Colonic mucosa (tissue), 4 donors: Measurements from ENCODE around the gene NDUFC1. TPM values are rescaled to one million over a fixed set of nuclear protein-coding genes. Genes with fewer than 3 reads are reported as not detected.
"Not testable (repeated sequence)": the region's sequence is repeated elsewhere in the genome, so short reads cannot be mapped to it uniquely, and the experiment has no call there.

Experiments
- DNase-seq: peaks from one replicate; pipeline ENCODE4 v3.0.0-alpha.2; 2020
- H3K27ac ChIP-seq: fragments of 200-600 bp; one replicate; pipeline ENCODE4 v1.8.0; 2021
- H3K27me3 ChIP-seq: fragments of 200-600 bp; one replicate; pipeline ENCODE4 v1.8.0; 2021
- H3K36me3 ChIP-seq: fragments of 200-600 bp; one replicate; pipeline ENCODE4 v1.8.0; 2021
- H3K4me1 ChIP-seq: fragments of 200-600 bp; one replicate; pipeline ENCODE4 v1.8.0; 2021; ENCODE audit warnings: mild to moderate bottlenecking
- H3K4me3 ChIP-seq: fragments of 200-600 bp; one replicate; pipeline ENCODE4 v1.8.0; 2021
- H3K9ac ChIP-seq, 2 donors: one replicate each; pipeline ENCODE4 v1.7.0; 2013; ENCODE audit warnings: control low read depth in 2 of 2, low read depth in 2 of 2, low read length in 2 of 2
- H3K9me3 ChIP-seq: fragments of 200-600 bp; one replicate; pipeline ENCODE4 v1.8.0; 2021
- intact Hi-C: fragments of 100-400 bp; cut with DNase I; formaldehyde crosslinking; loops from one replicate; pipeline ENCODE4 v1.14.1; 2022
- total RNA-seq, 2 donors: library from RNA; stranded (reverse); fragmentation: NEBNext Ultra II Directional in 1 of 2; extraction: Animal tissue kit (Norgen Biotek cat#: 25700) in 1 of 2; gene quantifications; one replicate each; pipeline ENCODE4 v1.2.1, GENCODE V29; 2021
- TF ChIP-seq, protein P1 (sequence below): fragments of 200-600 bp; IDR thresholded peaks from one replicate; pipeline ENCODE4 v1.8.0; 2022; ENCODE audit warnings: antibody characterized with exemption, mild to moderate bottlenecking
- donor health status: healthy.
- donor health status: DM: no; HTN: no; CAD: no.
- donor health status: DM: no; HTN: no; CAD: no.

The NDUFC1 gene
- total RNA-seq, 2 donors from 2014 or later, result 82.1 to 89.9 TPM

DNA sequence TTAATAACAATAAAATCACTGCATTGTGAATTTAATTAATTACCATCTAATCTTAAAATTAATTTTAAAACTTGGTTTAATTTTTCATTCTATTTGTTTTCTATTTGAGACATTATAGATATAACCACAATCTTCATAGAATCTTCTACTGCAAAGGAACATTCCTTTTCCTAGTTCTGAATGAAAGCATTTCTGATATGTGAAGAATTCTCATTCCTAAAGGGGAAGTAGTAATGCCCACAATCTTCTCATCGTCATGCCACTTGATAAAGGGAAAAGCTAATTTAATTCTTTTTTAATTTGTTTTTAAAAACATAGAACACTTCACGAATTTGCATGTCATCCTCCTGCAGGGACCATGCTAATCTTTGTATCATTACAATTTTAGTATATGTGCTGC is 45.9 kb downstream of the NDUFC1 start:
- DNase-seq, result no peak
- Histone ChIP-seq H3K9me3 (no peaks in the 10 kb centered on the region), H3K36me3 (no peaks in the 10 kb centered on the region), H3K9ac (no peak overlapping the region), H3K27ac (no peak overlapping the region), H3K27me3 (no peaks in the 10 kb centered on the region), H3K4me3 (no peak overlapping the region), H3K4me1 (no peaks in the 10 kb centered on the region)
- TF ChIP-seq, protein P1, sequence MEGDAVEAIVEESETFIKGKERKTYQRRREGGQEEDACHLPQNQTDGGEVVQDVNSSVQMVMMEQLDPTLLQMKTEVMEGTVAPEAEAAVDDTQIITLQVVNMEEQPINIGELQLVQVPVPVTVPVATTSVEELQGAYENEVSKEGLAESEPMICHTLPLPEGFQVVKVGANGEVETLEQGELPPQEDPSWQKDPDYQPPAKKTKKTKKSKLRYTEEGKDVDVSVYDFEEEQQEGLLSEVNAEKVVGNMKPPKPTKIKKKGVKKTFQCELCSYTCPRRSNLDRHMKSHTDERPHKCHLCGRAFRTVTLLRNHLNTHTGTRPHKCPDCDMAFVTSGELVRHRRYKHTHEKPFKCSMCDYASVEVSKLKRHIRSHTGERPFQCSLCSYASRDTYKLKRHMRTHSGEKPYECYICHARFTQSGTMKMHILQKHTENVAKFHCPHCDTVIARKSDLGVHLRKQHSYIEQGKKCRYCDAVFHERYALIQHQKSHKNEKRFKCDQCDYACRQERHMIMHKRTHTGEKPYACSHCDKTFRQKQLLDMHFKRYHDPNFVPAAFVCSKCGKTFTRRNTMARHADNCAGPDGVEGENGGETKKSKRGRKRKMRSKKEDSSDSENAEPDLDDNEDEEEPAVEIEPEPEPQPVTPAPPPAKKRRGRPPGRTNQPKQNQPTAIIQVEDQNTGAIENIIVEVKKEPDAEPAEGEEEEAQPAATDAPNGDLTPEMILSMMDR, result no peak
- intact Hi-C loops, result no loop called here

GRCh38 chr4:139255581-139255980 is 46.7 kb downstream of the NDUFC1 start:
- H3K4me3 ChIP-seq, H3K36me3 ChIP-seq, H3K9me3 ChIP-seq, H3K9ac ChIP-seq, H3K27ac ChIP-seq, H3K27me3 ChIP-seq, DNase-seq, intact Hi-C loops, H3K4me1 ChIP-seq: not testable (repeated sequence)

DNA sequence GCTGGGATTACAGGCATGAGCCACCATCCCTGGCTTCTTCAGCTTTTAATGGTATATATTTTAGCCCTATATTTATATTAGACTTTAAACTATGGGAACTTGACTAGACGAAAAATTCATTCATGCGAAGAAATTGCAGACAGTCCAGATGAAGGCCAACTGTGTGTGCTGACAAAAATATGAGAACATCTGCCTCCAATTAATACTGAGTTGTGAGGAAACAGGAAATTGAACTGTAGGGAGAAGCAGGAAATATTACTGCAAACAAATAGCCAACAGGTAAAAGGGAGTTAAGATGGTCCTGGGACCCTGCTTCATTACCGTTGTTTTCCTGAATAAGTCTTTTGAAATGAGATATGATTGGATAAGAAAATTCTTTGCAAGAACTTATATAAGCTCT is 48.6 kb downstream of the NDUFC1 start:
- Histone ChIP-seq H3K27me3 (no peaks in the 10 kb centered on the region), H3K4me3 (no peak overlapping the region), H3K27ac (no peak overlapping the region), H3K4me1 (no peaks in the 10 kb centered on the region), H3K36me3 (no peaks in the 10 kb centered on the region), H3K9ac (no peak overlapping the region), H3K9me3 (no peaks in the 10 kb centered on the region)
- TF ChIP-seq, protein P1, result no peak
- intact Hi-C loops, result no loop called here
- DNase-seq, result no peak

GRCh38 chr4:139253046-139253445 is 49.2 kb downstream of the NDUFC1 start:
- no peak overlapping the region for H3K27ac ChIP-seq
- intact Hi-C loops, result no loop called here
- no peak overlapping the region for H3K9ac ChIP-seq
- H3K27me3 ChIP-seq, result no peaks in the 10 kb centered on the region
- no peaks in the 10 kb centered on the region for H3K36me3 ChIP-seq
- no peak for DNase-seq
- H3K4me1 ChIP-seq, result no peaks in the 10 kb centered on the region
- no peak overlapping the region for H3K4me3 ChIP-seq
- no peaks in the 10 kb centered on the region for H3K9me3 ChIP-seq
- TF ChIP-seq, protein P1, result no peak

DNA sequence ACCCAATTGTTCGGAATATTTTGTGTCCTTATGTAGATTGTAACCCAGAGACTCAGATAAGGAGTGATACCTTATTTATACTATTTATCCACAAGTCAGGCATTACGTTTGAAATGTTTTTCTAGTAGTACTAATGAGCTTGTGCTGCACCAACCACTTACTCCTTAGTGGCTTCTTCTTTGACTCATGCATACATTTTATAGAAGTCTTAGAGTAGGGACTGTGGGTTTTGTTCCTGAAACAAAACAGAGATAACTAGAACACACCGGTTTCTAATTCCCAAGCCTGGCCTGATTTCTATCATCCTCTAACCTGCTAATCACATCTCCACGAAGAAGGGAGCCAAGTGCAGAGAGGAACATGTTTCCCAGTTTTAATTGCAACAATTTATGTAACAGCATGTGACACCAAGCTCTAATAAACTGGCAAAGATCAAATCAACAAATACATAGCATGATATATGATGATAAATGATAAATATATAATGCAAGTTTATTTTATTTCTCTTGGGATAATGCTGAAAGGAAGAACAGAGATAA is 54.5 kb downstream of the NDUFC1 start:
- intact Hi-C loops, result no loop called here
- TF ChIP-seq, protein P1, result no peak
- DNase-seq, result no peak
- Histone ChIP-seq H3K4me1 (no peaks in the 10 kb centered on the region), H3K36me3 (no peaks in the 10 kb centered on the region), H3K9me3 (no peaks in the 10 kb centered on the region), H3K9ac (no peak overlapping the region), H3K27ac (no peak overlapping the region), H3K4me3 (no peak overlapping the region), H3K27me3 (no peaks in the 10 kb centered on the region)

DNA sequence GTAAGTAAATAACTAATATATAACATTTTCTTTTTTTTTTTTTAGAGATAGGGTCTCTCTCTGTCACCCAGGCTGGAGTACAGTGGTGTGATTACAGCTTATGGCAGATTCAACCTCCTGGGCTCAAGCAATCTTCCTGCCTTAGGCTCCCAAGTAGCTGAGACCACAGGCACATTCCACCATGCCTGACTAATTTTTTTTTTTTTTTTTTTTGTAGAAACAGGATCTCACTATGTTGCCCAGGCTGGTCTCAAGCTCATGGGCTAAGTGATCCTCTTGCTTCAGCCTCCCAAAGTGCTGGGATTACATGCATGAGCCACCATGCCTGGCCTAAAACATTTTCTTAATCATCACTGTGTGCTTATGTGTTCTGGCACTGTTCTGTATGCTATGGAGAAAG is 55.0 kb downstream of the NDUFC1 start:
- TF ChIP-seq, protein P1, result no peak
- intact Hi-C loops, result no loop called here

More for the DNA sequence above, 55.0 kb downstream of the NDUFC1 start:
- DNase-seq, result no peak
- no peaks in the 10 kb centered on the region for H3K36me3 ChIP-seq
- H3K9me3 ChIP-seq, result no peaks in the 10 kb centered on the region
- H3K9ac ChIP-seq, result no peak overlapping the region
- no peak overlapping the region for H3K4me3 ChIP-seq
- H3K27ac ChIP-seq, result no peak overlapping the region
- no peaks in the 10 kb centered on the region for H3K27me3 ChIP-seq
- H3K4me1 ChIP-seq, result no peaks in the 10 kb centered on the region
